NCI-H748 (cell line): ENCODE data around the gene FUT2.
"Not testable (repeated sequence)": the region's sequence is repeated elsewhere in the genome, so short reads cannot be mapped to it uniquely, and the experiment has no call there.

Experiments
- DNase-seq: peaks from one replicate; lab custom pipeline; 2025; ENCODE audit not compliant: unreplicated experiment; lab: John Stamatoyannopoulos, UW

Gene FUT2

DNA sequence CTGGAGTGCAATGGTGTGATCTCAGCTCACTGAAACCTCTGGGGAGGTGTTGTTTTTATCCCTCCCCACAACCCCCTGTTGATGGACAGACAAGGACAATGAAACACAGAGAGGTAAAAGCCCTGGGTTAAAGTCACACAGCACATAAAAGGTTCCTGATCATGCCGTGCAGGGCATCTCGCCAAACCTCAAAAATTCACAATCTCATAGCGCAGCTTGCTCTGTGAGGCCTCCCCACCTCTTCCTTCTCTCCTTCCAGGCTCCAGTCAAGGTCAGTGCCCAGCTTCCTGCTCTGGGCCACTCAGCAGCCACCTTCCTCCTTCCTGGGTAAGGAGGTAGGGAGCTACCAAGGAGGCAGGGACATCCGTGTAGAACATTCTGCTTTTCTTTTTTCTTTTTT lies 2.3 kb downstream of the FUT2 start:
- DNase-seq: no peak

DNA sequence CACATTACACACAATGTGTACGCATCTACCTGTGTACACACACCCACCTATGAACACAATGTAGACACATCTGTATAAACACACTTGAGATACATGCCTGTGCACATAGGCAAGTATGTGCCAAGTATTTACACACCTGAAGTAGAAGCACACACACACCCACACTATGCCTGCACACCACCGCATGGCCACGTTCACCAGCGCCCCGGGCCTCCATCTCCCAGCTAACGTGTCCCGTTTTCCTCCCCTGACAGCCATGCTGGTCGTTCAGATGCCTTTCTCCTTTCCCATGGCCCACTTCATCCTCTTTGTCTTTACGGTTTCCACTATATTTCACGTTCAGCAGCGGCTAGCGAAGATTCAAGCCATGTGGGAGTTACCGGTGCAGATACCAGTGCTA lies 6.9 kb downstream of the FUT2 start:
- DNase-seq: no peak

DNA sequence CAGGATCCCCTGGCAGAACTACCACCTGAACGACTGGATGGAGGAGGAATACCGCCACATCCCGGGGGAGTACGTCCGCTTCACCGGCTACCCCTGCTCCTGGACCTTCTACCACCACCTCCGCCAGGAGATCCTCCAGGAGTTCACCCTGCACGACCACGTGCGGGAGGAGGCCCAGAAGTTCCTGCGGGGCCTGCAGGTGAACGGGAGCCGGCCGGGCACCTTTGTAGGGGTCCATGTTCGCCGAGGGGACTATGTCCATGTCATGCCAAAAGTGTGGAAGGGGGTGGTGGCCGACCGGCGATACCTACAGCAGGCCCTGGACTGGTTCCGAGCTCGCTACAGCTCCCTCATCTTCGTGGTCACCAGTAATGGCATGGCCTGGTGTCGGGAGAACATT lies 7.5 kb downstream of the FUT2 start:
- DNase-seq: no peak

DNA sequence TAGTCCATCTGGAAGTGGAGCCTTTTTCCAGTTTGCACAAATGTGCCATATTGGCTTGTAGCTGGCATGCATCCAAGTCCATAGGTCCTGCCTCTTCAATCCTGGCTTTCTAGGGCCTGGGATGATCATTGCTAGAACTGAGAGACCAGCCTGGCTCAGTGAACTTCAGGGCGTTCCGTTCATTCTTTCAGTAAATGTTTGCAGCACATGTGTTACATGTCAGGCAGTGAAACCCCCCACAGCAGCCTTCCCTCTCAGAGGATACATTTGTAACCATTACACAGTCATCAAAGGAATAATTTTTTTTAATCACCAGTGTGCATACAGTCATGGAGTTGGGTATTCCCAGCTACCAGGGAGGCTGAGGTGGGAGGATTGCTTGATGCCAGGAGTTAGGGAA lies 9.7 kb downstream of the FUT2 start:
- no peak for DNase-seq

DNA sequence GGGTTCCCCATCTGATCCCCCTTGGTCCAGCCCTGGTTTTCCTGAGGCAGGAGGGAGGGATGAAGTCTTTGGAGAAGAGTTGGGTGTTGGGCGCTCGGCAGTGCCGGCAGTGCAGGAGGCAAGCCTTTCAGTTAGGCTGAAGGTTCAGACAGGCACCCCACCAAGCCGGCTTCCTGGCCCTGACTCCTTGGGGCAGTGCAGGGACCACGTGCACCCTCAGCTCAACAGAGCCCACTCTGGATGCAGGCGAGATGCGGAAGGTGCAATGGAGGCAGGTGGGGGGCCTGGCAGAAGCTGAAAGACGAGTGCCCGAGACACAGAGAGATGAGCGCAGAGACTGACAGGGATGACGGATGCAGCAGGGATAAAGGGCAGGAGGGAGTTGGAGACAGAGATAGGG lies 12.7 kb downstream of the FUT2 start:
- no peak for DNase-seq

DNA sequence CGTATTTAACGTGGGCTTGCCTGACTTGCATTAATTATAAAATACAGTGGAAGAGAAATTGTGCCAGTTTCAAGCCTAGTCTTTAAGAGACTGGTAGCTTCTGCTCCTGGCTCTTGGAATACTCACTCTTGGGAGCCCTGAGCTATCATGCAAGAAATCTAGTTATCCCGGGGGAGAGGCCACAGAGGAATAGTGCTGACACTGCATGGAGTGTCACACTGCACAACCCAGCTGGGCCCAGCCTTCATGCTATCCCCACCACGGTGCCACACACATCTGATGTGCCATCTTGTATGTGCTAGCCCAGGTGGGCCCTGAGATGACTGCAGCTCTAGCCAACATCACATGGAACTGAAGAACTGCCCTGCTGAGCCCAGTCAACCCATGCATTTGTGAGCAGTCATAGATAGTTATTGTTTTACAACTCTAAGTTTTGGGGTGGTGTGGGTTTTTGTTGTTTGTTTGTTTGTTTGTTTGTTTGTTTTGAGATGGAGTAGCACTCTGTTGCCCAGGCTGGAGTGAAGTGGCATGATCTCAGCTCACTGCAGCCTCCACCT lies 15.4 kb downstream of the FUT2 start:
- no peak for DNase-seq

DNA sequence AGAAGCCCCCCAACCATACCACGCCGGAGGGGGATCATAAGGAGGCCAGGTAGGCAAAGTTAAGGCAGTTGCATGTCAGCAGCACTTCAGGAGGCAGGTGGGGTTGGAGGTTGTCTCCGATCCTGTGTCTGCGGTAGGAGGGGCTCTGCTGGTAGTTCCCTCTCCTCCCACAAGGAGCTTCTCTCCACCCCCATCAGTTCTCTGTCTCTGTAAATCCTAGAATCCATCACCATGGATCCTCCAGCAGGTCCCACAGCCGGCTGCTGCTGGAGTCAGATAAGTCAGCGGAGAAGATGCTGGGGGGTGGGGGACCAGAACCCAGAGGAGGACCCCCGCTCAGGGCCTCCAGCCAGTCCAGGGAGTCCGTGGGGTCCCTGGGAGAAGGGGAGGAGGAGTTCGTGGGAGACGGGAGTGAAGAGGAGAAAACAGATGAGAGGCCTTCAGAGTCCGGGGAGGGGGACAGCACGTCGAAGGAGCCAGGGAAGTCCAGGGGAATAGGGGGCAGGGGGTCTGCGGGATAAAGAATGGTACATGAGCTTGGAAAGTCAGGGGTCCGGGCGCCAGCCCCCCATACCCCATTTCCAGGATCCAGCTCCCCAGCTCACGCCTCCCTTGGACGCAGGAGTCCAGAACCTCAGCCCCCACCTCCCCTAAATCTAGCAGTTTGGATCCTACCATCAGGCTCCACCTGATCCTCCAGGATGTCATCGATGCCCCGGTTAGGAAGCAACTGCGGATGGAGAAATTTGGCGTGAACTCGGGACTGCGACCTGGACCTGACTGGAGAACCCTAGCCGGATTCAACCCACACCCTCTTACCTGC lies 17.5 kb downstream of the FUT2 start:
- DNase-seq: peak; percentile 68

DNA sequence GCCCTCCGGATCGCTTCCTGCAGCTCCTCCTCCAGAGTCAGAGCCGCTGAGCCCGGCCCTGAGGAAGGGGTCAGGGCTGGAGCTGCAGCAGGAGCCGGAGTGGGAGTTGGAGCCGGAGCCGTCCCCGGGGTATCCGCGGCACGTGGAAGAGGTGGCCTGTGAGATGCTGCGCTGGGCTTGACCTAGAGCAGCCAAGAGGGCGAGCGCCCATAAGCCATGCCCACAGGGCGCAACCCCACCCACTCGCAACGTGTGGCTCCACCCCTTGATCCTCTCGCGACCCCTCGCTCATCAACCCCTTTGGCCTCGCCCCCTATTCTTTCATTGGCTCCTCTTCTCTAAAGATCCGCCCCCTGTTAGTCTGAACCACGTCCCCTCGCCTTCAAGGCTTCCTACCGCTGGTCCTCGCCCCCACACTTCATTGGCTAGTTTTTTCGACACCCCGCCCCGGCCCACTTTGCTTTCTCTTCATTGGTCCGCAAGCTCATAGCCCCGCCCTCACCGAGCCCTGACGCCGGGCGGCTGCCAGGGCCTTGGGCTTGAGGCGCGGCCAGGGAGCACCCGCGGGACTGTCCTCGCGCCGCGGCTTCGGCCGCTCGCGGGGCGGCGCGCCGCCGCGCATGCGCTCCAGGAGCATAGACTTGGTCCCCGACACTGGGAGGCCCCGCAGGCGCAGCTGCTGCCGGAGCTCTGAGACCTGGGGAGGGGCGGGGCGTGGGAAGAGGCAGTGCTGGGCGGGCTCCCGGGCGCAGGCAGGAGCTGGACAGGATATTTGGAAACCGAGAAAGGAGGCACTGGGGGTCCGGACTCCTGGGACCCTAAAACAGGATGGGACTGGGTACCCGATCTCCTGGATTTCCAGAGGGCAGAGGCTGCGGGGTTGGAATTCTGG lies 18.3 kb downstream of the FUT2 start:
- peak; percentile 100 for DNase-seq

DNA sequence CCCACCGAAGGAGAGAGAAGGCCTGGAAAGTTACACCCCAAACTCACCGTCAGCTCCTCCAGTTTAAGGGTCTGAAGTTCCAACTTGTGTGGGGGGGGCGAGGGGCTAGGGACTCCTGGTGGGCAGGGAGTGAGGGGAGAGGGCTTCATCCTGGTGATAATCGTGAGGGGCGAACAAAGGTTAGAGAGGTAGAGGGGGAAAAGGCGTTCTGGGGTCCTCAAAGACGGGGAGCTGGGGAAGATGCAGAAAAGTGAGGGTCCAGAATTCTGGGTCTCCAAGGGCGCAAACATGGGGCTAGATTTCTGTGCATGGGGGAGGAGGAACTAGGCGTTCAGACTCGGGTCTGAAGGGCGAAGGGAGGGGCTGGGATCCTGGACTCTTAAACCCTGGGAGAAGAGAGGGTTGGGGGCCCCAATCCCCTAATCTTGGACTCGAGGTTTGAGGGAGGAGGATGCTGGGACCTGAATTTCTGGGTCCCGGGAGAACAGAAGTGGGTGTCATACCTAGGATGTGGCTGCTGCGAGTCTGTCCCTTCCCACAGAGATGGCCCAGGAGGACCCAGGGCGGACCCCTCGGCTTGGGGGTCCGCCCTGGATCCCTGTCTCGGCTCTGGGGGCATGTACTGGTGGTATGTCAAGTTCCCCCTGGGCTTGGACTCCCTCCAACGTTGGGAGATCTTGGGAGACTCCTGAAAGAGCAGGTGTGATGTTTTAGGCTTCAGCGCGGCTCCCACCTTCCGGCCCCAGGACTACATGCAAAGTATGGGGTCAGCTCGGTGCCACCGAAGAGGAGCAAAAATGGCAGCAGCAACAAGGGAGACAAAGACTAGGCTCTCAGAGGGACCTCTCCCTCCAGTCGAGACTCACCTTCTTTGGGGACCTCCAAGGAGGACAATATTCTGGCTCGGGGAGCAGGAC lies 19.2 kb downstream of the FUT2 start:
- no peak for DNase-seq

DNA sequence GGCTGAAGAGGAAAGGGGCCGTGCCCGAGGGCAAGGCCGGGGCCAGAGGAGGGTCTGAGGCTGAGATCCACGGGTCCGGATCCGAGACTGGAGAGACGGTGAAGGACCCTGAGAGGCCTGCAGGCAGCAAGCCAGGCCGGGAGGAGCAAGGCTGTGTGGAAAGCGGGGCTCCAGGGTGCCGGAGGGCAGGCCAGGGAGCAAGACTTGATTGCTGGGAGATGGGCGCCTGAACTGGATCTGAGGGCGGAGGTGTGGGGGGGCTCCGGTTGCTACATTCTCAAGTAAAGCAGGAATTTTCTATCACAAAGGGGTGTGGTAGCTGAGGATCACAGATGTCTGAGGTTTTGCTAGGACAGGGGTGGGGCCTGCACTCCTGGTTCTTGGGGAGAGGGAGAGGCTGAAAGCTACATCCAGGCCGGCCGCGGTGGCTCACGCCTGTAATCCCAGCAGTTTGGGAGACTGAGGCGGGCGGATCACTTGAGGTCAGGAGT lies 20.0 kb downstream of the FUT2 start:
- DNase-seq: no peak

DNA sequence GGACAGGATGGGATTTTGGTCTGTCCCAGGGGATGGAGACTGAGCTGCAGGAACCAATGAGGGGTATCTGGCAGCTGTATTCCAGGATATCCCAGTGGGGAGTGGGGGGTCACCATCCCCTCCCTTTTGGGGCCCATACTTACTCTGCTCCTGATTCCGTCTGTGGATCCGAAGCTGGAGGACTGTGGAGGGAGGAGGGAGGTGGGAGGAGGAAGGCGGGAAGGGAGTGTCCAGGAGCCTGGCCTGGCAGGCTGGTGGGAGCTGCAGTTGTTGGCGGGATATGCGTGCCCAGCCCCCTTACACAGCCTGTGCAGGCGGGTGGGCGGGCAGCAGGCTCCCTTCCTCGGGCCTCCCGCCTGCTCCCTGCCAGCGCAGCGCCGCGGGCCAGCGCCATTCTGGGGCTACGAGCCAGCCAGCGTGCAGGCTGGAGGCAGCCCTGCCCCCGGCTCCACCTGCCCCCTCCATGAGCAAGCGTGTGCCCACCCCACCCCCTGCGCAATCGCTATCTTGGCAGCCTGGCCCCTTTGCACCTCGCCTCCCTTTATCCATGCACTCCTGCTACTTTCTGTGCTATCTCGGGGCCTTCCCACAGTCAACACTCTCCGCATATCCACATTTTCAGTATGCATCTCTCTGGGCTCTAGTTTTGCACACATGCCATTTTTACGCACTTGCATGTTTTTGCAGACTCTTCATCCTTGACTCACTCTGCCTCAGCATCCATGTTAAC lies 21.0 kb downstream of the FUT2 start:
- peak; percentile 66 for DNase-seq

DNA sequence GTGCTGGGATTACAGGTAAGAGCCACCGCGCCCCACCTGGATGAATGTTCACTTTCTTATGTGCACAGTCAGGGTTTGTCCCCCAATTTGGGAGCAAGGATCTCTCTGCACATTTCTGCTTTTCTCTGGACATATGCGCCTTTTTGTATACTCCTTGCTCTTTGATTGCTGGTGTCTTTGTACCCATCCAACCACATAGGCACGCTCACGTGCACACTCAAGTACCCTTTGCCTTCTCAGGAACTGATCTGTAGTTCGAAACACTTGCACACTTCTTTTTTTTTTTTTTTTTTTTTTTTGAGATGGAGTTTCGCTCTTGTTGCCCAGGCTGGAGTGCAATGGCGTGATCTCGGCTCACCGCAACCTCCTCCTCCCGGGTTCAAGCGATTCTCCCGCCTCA lies 22.3 kb downstream of the FUT2 start:
- DNase-seq: not testable (repeated sequence)

DNA sequence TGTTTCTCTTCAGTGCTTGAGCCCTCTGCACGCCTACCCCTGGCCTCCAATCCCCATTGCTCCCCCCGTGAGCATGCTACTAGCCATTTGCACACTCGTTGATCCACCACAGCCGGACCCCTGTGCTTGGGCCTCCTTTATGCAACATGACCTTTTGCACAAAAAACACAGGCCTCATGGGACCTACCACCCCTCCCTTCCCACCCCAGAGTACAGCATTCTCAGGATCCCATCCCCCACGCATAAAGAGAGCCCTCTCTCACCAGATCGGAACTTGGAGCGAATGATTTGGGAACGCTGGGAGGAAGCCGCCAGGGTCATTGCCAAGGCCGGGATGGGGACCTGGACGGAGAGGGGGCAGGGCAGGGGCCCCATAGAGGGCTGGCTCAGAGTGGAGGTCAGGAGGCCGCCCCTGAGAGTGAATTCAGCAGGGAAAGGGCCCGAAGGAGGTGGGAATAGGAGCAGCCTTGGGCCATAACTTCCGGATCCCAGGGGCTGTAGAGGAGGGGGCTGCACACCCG lies 23.0 kb downstream of the FUT2 start:
- DNase-seq: no peak

DNA sequence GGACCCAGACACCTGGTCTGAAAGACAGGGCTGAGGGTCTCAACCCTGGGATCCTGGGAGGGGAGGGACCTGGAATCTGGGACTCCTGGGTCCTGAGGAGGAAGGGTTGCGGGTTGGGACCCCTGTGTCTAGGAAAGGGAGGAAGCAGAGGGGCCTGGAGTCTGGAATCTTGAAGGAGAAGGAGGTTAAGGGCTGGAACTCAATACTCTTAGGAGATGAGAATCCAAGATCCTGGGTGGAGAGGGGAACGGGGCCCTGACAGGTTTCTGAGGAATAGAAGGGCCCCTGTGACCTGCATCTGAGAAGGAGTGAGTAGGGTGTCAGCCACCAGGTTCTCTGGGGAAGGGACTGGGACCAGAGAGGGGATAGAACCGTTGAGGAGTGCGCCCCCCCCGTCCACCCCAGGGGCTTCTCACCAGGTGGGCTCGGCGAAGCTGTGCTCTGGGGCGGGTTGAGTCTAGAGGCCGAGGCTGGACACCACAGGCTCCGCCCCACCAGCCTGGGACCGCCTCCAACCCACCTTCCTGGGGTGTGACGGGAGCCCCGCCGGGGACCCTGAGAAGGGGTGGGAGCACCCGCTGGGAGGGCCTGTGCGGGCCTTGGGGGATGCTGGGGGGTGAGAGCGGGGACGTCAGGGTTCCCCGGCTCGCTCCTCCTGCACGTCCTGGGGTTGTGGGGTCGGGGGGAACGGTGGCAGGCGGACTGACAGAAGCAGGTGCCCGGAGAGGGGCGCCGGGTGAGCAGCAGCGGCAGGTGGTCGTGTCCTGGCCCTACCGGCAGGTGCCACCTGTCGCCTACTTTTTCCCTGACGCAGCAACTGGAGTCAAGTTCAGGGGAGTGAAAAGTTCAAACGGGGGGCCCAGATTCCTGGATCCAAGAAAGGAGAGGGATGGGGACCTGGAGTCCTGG lies 23.7 kb downstream of the FUT2 start, which contains the start of gene MAMSTR:
MAMSTR (minus strand) TSS at position 463 of the 909 bp plus-strand sequence. CDS start 694 bp downstream, outside the sequence.
- no peak for DNase-seq

DNA sequence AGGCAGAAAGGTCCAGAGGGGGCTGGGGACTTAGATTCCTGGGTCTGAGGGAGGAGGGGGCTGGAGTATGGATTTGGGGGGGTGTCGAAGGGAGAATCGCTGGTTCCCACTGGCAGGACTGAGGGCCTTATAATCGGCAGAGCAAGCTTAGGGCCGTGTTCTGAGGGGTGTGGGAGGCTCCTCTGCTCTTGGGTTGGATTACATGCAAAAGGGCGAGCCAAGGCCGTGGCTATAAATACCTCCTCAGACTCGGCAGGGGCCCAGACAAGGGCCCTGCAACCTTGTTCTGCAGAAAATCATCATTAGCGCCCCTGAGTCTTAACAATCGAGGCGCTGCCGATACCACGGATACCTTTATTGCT lies 24.5 kb downstream of the FUT2 start:
- no peak for DNase-seq

DNA sequence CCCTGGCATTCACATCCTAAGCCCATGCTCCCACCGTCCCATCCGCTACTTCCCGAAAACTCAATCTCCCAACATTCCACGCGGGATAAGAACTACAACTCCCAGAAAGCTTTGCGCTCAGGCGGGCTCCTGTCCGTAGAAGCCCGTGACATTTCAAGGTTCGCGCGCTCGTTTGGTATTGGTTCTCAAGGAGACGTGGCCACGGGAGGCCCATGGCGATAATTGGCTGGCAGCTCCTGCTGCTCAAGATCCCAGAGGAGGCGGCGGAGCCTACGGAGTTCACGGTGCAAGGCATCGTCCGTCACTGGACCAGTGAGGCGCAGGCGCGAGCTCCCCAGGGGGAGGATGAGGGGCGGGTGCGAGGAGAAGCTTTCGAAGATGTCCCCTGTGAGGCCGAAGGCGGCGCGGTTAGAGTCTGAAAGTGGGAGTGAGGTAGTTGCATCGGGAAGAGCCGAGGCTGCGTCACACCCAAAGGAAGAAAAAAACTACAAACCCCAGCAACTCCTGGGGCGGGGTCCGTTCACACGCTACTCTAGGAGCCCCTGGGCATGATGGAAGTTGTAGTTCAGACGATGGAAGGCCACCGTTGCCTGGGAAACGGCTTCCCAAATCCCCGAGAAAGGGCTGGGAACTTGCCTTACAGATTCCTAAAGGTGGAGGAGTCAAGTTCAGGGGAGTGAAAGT lies 25.0 kb downstream of the FUT2 start:
- DNase-seq: peak; percentile 100

DNA sequence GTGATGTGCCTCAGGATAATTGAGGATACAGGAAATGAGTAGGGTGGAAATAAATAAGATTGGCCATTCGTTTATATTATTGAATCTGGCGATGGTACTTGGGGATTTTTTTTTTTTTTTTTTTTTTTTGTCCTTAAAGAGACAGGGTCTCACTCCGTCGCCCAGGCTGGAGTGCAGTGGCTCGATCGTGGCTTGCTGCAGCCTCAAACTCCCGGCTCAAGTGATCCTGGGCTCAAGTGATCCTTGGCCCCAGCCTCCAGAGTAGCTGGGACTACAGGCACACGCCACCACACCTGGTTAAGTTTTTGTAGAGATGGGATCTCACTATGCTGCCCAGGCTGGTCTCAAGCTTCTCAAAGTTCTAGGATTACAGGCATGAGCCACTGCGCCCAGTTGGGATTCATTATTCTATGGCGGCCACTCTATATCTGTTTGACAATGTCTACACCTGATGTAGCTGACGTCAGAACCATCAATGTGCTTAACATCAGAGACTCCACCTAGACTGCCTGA lies 26.5 kb downstream of the FUT2 start:
- no peak for DNase-seq
